Prostate gland (tissue), 2 donors: ENCODE results near the gene CACNG7. TPM values are rescaled to one million over a fixed set of nuclear protein-coding genes. Genes with fewer than 3 reads are reported as not detected.
"Not testable (repeated sequence)": the region's sequence is repeated elsewhere in the genome, so short reads cannot be mapped to it uniquely, and the experiment has no call there.

ENCODE experiments used
- DNase-seq: peaks from one replicate; pipeline ENCODE4 v3.0.0-alpha.2; 2019; ENCODE audit warnings: low spot score
- H3K27ac ChIP-seq, 2 donors: fragments of 200-600 bp; sonication (generic); 2 replicates each; pipeline ENCODE4 v1.5.1; 2017 to 2019
- H3K27me3 ChIP-seq: fragments of 200-600 bp; sonication (generic); replicated peaks from 2 replicates; pipeline ENCODE4 v1.5.1; 2019; ENCODE audit not compliant: insufficient read depth
- H3K36me3 ChIP-seq, 2 donors: fragments of 200-600 bp; sonication (generic); 1 replicate in 1 of 2; 2 replicates in 1 of 2; pipeline versions ENCODE4 v1.5.1 to v1.8.1; 2017 to 2019
- H3K4me1 ChIP-seq: fragments of 200-600 bp; sonication (generic); replicated peaks from 2 replicates; pipeline ENCODE4 v1.5.1; 2019
- H3K4me3 ChIP-seq, 2 donors: fragments of 200-600 bp; sonication (generic); 2 replicates each; pipeline ENCODE4 v1.5.1; 2017 to 2019
- H3K9me3 ChIP-seq: fragments of 200-600 bp; sonication (generic); 2 replicates; pipeline ENCODE4 v1.5.1; 2017
- POLR2A ChIP-seq: fragments of 450-650 bp; IDR thresholded peaks from one replicate; pipeline ENCODE4 v1.6.1; 2016; ENCODE audit warnings: antibody characterized with exemption, mild to moderate bottlenecking
- POLR2AphosphoS5 ChIP-seq: sonication (generic); formaldehyde crosslinking; IDR thresholded peaks from one replicate; pipeline ENCODE4 v1.6.1; 2017; ENCODE audit warnings: antibody characterized with exemption
- WGBS: methylation state at CpG from one replicate; pipeline ENCODE4 v1.1.5; 2018; 5-methylcytosine and 5-hydroxymethylcytosine counted together
- intact Hi-C: fragments of 100-400 bp; cut with DNase I; formaldehyde crosslinking; loops from one replicate; pipeline ENCODE4 v1.14.2; 2022
- total RNA-seq, 2 donors: library from RNA; depleted of rRNA; stranded (reverse); fragments of >200 nt; gene quantifications; one replicate each; pipeline ENCODE4 v1.1.0, GENCODE V29; 2016
- TF ChIP-seq, protein P1 (sequence below), 4 experiments: fragments of 200-600 bp in 2 of 4; fragments of 450-650 bp in 2 of 4; sonication (generic) in 2 of 4; IDR thresholded peaks; 1 replicate in 3 of 4; 2 replicates in 1 of 4; pipeline ENCODE4 v1.5.1; 2016 to 2019; ENCODE audit warnings: antibody characterized with exemption in 4 of 4, mild to moderate bottlenecking in 2 of 4, moderate library complexity in 2 of 4

The CACNG7 gene
- total RNA-seq, 2 donors from 2014 or later, result not detected

- Histone ChIP-seq H3K9me3 (no peaks in the 10 kb centered on the region), H3K27ac (no peak overlapping the region), H3K36me3 (no peaks in the 10 kb centered on the region), H3K4me3 (no peak overlapping the region), H3K27me3 (peaks cover 17% of the 10 kb centered on the region), H3K4me1 (no peaks in the 10 kb centered on the region)
- 79% methylated on average over 4 of the region's 4 CpGs for WGBS
- TF ChIP-seq POLR2A (no peak), POLR2AphosphoS5 (no peak)
- TF ChIP-seq, protein P1, sequence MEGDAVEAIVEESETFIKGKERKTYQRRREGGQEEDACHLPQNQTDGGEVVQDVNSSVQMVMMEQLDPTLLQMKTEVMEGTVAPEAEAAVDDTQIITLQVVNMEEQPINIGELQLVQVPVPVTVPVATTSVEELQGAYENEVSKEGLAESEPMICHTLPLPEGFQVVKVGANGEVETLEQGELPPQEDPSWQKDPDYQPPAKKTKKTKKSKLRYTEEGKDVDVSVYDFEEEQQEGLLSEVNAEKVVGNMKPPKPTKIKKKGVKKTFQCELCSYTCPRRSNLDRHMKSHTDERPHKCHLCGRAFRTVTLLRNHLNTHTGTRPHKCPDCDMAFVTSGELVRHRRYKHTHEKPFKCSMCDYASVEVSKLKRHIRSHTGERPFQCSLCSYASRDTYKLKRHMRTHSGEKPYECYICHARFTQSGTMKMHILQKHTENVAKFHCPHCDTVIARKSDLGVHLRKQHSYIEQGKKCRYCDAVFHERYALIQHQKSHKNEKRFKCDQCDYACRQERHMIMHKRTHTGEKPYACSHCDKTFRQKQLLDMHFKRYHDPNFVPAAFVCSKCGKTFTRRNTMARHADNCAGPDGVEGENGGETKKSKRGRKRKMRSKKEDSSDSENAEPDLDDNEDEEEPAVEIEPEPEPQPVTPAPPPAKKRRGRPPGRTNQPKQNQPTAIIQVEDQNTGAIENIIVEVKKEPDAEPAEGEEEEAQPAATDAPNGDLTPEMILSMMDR (IDR thresholded peaks at IDR 0.05), result no peak
- DNase-seq, result no peak
- intact Hi-C loops, result no loop called here
These were observed 35.3 kb downstream of the CACNG7 start for GRCh38 chr19:53944416-53944815.

DNA sequence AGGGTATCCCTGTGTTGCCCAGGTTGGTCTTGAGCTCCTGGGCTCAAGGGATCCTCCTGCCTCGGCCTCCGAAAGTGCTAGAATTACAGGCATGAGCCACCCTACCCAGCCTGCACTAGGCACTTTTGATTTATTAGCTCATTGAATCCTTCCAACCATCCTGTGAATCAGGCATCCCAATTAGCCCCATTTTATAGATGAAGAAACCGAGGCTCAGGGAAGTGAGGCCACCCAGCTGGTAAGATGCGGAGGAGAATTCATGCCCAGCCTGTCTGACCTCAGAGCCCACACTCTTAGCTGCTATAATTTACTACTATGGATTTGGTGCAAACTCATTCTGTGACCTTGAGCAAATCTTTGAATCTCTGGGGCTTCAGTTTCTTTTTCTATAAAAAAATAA, 35.9 kb downstream of the CACNG7 start:
- Histone ChIP-seq H3K9me3 (no peaks in the 10 kb centered on the region), H3K36me3 (no peaks in the 10 kb centered on the region), H3K27ac (no peak overlapping the region), H3K4me1 (no peaks in the 10 kb centered on the region), H3K27me3 (peaks cover 17% of the 10 kb centered on the region), H3K4me3 (no peak overlapping the region)
- intact Hi-C loops, result no loop called here
- 92% methylated on average over 4 of the region's 4 CpGs for WGBS
- DNase-seq, result no peak
- TF ChIP-seq POLR2A (no peak), POLR2AphosphoS5 (no peak)
- TF ChIP-seq, protein P1 (IDR thresholded peaks at IDR 0.05), result no peak

DNA sequence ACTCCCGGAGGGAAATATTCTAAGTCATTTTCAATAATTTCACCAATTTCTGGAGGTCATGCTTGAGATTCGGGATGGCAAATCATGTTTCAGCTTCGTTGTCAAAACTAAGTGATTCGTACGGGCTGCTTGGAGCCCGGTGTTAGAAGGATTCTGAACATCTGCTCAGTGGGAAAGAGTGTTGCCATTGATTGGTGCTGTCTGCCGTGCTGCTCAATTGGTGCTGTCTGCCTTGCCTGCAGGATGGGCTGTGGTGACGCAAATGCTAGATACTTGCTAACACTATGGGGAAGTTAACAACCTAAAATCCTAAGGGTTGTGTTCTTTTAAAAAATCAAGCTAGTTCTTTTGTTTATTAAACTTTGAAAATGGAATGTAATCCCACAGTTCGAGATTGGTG, 36.4 kb downstream of the CACNG7 start:
- Histone ChIP-seq H3K36me3 (no peaks in the 10 kb centered on the region), H3K27me3 (peaks cover 17% of the 10 kb centered on the region), H3K9me3 (no peaks in the 10 kb centered on the region), H3K27ac (no peak overlapping the region), H3K4me1 (no peaks in the 10 kb centered on the region), H3K4me3 (no peak overlapping the region)
- no peak for DNase-seq
- intact Hi-C loops, result no loop called here
- 48% methylated on average over 9 of the region's 9 CpGs for whole genome bisulfite sequencing
- TF ChIP-seq POLR2AphosphoS5 (no peak), POLR2A (no peak)
- TF ChIP-seq, protein P1 (IDR thresholded peaks at IDR 0.05), result no peak

- intact Hi-C loops, result no loop called here
- no peak overlapping the region for H3K4me3 ChIP-seq
- no peaks in the 10 kb centered on the region for H3K36me3 ChIP-seq
- H3K9me3 ChIP-seq, result no peaks in the 10 kb centered on the region
- no peak for DNase-seq
- H3K27me3 ChIP-seq, result peaks cover 17% of the 10 kb centered on the region
- WGBS, result 94% methylated on average over 2 of the region's 2 CpGs
- TF ChIP-seq POLR2AphosphoS5 (no peak), POLR2A (no peak)
- TF ChIP-seq, protein P1 (IDR thresholded peaks at IDR 0.05), result no peak
- H3K27ac ChIP-seq, result no peak overlapping the region
- no peaks in the 10 kb centered on the region for H3K4me1 ChIP-seq
These were observed 36.9 kb downstream of the CACNG7 start for GRCh38 chr19:53945998-53946397.

- H3K4me3 ChIP-seq, result no peak overlapping the region
- DNase-seq, result no peak
- H3K4me1 ChIP-seq, result no peaks in the 10 kb centered on the region
- intact Hi-C loops, result no loop called here
- TF ChIP-seq, protein P1 (IDR thresholded peaks at IDR 0.05), result no peak
- TF ChIP-seq POLR2AphosphoS5 (no peak), POLR2A (no peak)
- peaks cover 8% of the 10 kb centered on the region for H3K27me3 ChIP-seq
- H3K36me3 ChIP-seq, result no peaks in the 10 kb centered on the region
- 83% methylated on average over 5 of the region's 5 CpGs for WGBS
- no peaks in the 10 kb centered on the region for H3K9me3 ChIP-seq
- no peak overlapping the region for H3K27ac ChIP-seq
These were observed 38.5 kb downstream of the CACNG7 start for GRCh38 chr19:53947624-53948023.

GRCh38 chr19:53948611-53949010, 39.5 kb downstream of the CACNG7 start:
- H3K27me3 ChIP-seq, intact Hi-C loops, DNase-seq: not testable (repeated sequence)

More at GRCh38 chr19:53948611-53949010, 39.5 kb downstream of the CACNG7 start:
- WGBS, result 87% methylated on average over 5 of the region's 5 CpGs
- not testable (repeated sequence) for H3K27ac ChIP-seq, H3K4me1 ChIP-seq, H3K36me3 ChIP-seq, H3K9me3 ChIP-seq, H3K4me3 ChIP-seq
